HuH-7.5 (cell line): Measurements from ENCODE around the gene VDR.
A peak's percentile ranks its signal among the peaks of the same experiment; 100 is the strongest.
"Not testable (repeated sequence)": the region's sequence is repeated elsewhere in the genome, so short reads cannot be mapped to it uniquely, and the experiment has no call there.

ENCODE experiments used
- DNase-seq: peaks from one replicate; pipeline ENCODE4 v3.0.0; 2011; ENCODE audit warnings: low spot score

Gene VDR

GRCh38 chr12:47828008-47828975, 76.5 kb downstream of the VDR start:
- DNase-seq = no peak

GRCh38 chr12:47825173-47825639, 79.6 kb downstream of the VDR start:
- DNase-seq = no peak

- DNase-seq = no peak
These were observed 80.2 kb downstream of the VDR start for GRCh38 chr12:47824635-47825034.

GRCh38 chr12:47824198-47824597, 80.6 kb downstream of the VDR start:
- DNase-seq = no peak

GRCh38 chr12:47823422-47824086, 81.2 kb downstream of the VDR start:
- no peak for DNase-seq

GRCh38 chr12:47822863-47823262, 81.9 kb downstream of the VDR start:
- DNase-seq = no peak

GRCh38 chr12:47822401-47822800, 82.4 kb downstream of the VDR start:
- no peak for DNase-seq

GRCh38 chr12:47821346-47821706, 83.5 kb downstream of the VDR start:
- no peak for DNase-seq

- DNase-seq = peak; percentile 91
These were observed 84.0 kb downstream of the VDR start for GRCh38 chr12:47820631-47821345.

GRCh38 chr12:47819896-47820630, 84.7 kb downstream of the VDR start, which contains the start of gene HDAC7:
Gene HDAC7, minus strand, starts transcription at chr12:47819903. Its CDS starts 118 bp downstream, at chr12:47819785.
- peak; percentile 97 for DNase-seq

- DNase-seq = peak; percentile 84
These were observed 85.5 kb downstream of the VDR start for GRCh38 chr12:47819138-47819895.

GRCh38 chr12:47818467-47819137, 86.2 kb downstream of the VDR start:
- DNase-seq = no peak

- DNase-seq = no peak
These were observed 86.8 kb downstream of the VDR start for GRCh38 chr12:47818007-47818376.

- DNase-seq = no peak
These were observed 87.4 kb downstream of the VDR start for GRCh38 chr12:47817272-47818006.

- DNase-seq = no peak
These were observed 88.2 kb downstream of the VDR start for GRCh38 chr12:47816403-47817271.

GRCh38 chr12:47815447-47815846, 89.3 kb downstream of the VDR start:
- DNase-seq = not testable (repeated sequence)

GRCh38 chr12:47814539-47815170, 90.1 kb downstream of the VDR start:
- no peak for DNase-seq

- DNase-seq = no peak
These were observed 91.1 kb downstream of the VDR start for GRCh38 chr12:47813511-47814196.
